Lower leg skin (tissue), 4 donors: ENCODE measurements around the gene IQCK. TPM values are rescaled to one million over a fixed set of nuclear protein-coding genes. Genes with fewer than 3 reads are reported as not detected.

Source experiments
- DNase-seq, 2 donors: peaks; one replicate each; pipeline ENCODE4 v3.0.0-alpha.2; 2019; ENCODE audit warnings: low spot score in 2 of 2
- H3K4me3 ChIP-seq: fragments of 200-600 bp; sonication (generic); 2 replicates; pipeline ENCODE4 v1.5.1; 2017; ENCODE audit warnings: mild to moderate bottlenecking, low read depth; ENCODE audit not compliant: poor library complexity, severe bottlenecking
- POLR2A ChIP-seq, 2 donors: fragments of 450-650 bp; IDR thresholded peaks; one replicate each; pipeline ENCODE4 v1.6.1; 2016 to 2017; ENCODE audit warnings: antibody characterized with exemption in 2 of 2, mild to moderate bottlenecking in 1 of 2, moderate library complexity in 1 of 2
- WGBS, 2 donors: methylation state at CpG; one replicate each; pipeline ENCODE4 v1.1.5; 2018; 5-methylcytosine and 5-hydroxymethylcytosine counted together
- intact Hi-C: fragments of 100-400 bp; cut with DNase I; formaldehyde crosslinking; loops from one replicate; pipeline ENCODE4 v1.15.0; 2023; ENCODE audit warnings: low total_unique reads
- total RNA-seq, 4 donors: library from RNA; depleted of rRNA; stranded (reverse); fragments of >200 nt; gene quantifications; one replicate each; pipeline ENCODE4 v1.1.0, GENCODE V29; 2016
- TF ChIP-seq, protein P1 (sequence below), 3 donors: fragments of 450-650 bp; IDR thresholded peaks; one replicate each; pipeline ENCODE4 v1.5.1; 2016; ENCODE audit warnings: antibody characterized with exemption in 3 of 3, mild to moderate bottlenecking in 3 of 3, moderate library complexity in 2 of 3

Gene IQCK
- total RNA-seq, 4 donors from 2014 or later, result 6.9 to 20.7 (median 10.9) TPM

DNA sequence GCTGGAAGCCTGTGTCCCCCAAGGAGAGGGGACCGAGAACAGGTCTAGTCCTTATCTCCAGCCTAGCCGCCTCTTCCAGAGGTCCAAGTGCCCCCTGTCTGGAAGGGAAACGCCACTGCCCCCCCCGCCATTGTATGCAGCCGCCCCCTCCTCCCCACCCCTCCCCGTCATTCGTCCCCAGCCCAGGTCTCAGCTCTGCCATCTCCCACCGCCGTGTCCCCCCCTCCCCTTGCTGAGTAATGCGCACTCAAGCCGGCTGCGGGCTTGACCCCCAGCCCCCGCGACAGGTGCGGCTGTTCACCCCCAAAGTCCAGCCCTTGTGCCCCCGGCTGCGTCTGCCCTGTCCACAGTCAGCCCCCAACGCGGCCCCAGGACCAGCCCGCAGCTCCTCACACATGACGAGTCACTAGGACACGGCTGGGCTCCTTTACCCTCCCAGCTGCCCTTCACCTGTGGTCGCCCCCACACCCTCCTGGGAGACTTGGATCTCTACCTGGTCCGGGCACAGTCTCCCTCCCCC lies 166.0 kb downstream of the IQCK start:
- intact Hi-C loops, result no loop called here
- peak in 1 of 2 donors; percentile 87 for DNase-seq
- 0 to 1% methylated on average over 10 to 17 of the region's 24 CpGs for WGBS, 2 donors
- TF ChIP-seq POLR2A (IDR thresholded peaks at IDR 0.05), result no peak
- TF ChIP-seq, protein P1, sequence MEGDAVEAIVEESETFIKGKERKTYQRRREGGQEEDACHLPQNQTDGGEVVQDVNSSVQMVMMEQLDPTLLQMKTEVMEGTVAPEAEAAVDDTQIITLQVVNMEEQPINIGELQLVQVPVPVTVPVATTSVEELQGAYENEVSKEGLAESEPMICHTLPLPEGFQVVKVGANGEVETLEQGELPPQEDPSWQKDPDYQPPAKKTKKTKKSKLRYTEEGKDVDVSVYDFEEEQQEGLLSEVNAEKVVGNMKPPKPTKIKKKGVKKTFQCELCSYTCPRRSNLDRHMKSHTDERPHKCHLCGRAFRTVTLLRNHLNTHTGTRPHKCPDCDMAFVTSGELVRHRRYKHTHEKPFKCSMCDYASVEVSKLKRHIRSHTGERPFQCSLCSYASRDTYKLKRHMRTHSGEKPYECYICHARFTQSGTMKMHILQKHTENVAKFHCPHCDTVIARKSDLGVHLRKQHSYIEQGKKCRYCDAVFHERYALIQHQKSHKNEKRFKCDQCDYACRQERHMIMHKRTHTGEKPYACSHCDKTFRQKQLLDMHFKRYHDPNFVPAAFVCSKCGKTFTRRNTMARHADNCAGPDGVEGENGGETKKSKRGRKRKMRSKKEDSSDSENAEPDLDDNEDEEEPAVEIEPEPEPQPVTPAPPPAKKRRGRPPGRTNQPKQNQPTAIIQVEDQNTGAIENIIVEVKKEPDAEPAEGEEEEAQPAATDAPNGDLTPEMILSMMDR (IDR thresholded peaks at IDR 0.05), result no peak
- H3K4me3 ChIP-seq, result peak overlapping the region; percentile 39

DNA sequence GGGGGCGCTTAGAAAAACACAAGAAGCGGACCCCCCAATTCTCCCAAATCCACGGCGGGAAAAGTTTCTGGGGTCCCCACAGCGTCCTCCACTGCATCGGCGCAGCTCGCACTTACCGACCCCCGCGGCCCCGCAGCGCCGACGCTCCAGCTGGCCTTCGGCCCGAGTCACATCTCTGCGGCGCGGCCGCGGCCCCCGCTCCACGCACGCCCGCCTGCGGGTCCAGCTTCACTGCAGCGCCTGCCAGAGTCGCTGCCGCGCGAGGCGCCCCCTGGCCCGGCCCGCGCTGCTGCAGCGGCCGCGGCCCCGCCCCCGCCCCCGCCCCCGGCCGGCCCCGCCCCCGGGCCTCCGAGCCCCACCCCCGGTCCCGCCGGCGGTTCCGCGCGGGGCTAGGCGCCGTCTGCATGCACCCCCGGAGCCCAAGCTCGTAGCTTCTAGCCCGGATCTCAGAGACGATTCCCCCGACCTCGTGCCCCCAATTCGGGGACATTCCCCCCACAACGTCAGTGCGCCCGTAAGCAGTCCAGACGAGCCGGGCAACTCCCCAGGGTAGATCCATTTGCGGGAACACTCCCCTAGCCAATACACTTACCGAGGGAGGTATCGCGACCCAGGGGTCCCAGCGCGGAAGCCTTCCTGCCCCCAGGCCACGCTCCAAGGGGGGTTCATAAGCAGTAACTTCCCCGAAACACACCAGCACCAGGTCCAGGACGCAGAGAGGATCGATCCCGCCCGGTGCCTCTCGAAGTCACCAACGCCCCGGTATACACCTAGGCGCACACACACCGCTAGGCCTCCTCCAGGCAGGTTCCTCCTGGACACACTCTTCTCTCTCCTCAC lies 166.8 kb downstream of the IQCK start, which contains the start of gene GPRC5B:
GPRC5B (minus strand) TSS at position 238 of the 840 bp plus-strand sequence. CDS start 12,003 bp downstream, outside the sequence.
- peak; percentile 39 to 90 for DNase-seq
- intact Hi-C loops, result loop anchor here (5.0 kb wide), 1 partner anchor 303 kb away; no protein-coding TSS in a partner anchor
- H3K4me3 ChIP-seq, result peak within 1 kb of the TSS; percentile 39
- WGBS, 2 donors, result 1 to 2% methylated on average over 36 to 50 of the region's 85 CpGs
- TF ChIP-seq, protein P1 (IDR thresholded peaks at IDR 0.05), result no peak
- no peak for TF ChIP-seq POLR2A (IDR thresholded peaks at IDR 0.05)

DNA sequence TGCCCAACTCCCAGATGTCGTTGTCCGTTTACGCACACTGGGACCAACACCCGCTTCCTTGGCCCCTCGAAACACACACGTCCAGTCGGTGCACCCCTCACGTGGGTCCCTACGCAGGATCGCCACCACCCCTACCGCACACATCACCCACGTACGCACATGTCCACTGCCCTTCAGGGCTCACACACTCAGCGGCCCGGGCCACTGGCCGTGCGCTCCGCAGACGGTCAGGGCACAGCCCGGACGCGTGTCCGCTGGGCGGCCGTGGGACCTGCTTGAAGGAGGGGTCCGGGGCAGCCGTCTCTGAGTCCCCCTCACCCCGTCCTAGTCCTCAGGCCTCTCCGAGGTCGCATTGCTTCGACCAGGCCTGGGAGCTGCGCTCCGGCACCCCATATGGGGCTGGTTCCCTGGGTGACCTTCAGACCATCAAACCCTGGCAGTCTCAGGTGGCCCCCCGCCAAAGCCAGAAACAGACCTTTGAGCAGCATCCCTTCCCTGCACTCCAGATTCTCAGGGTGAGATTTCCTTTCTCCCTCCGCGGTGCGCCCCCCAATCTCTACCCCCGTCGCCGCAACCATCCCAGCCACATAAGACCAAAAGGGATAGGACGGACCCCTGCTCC lies 167.5 kb downstream of the IQCK start:
- H3K4me3 ChIP-seq, result no peak overlapping the region
- TF ChIP-seq POLR2A (IDR thresholded peaks at IDR 0.05), result no peak
- TF ChIP-seq, protein P1 (IDR thresholded peaks at IDR 0.05), result no peak
- peak in 1 of 2 donors; percentile 88 for DNase-seq
- 19 to 20% methylated on average over 26 to 41 of the region's 41 CpGs for WGBS, 2 donors
- intact Hi-C loops, result loop anchor here (1.0 to 5.0 kb wide), 2 partner anchors 284 to 303 kb away; no protein-coding TSS in a partner anchor

DNA sequence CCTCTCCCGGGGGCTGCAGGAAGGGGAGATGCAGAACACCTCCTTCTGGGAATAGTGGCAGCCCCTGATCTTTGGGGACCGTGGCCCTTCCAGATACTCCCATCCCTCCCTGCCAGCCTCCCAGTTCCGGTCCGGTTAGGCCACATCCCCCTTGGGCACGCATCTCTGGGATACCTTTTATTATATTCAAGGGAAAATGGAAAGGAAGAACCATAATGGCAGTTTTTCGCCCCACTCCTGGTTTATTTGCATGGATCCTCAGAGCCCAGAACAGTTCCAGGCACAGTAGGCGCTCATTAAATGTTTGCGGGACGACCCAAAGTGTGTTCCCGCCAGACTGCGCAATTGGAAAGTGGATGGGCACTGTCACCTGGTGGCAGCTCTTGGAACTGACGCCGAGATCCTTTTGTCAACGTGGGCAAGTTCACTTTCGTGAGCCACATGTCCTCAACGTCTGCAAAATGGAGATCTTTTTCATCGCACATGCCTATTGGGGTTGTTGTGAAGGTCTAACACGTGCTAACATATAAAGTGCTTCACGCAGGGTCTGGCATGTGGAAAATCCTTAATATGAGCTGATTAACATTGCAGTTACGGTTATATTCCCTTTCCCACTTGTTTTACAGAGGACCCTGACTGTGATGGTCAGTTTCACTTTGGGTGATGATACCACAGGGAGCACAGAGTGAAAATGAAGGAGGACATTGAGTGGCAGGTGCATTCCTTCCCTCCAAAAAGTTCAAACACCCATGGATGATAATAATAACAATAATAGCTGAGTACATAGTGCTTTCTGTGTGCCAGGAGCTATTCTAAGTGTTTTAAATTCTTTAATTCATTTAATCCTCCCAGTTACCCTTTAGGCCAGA lies 168.2 kb downstream of the IQCK start:
- TF ChIP-seq, protein P1 (IDR thresholded peaks at IDR 0.05), result peak in 2 of 3 donors; percentile 86 to 100
- TF ChIP-seq POLR2A (IDR thresholded peaks at IDR 0.05), result no peak
- H3K4me3 ChIP-seq, result no peak overlapping the region
- 4 to 6% methylated on average over 20 of the region's 20 CpGs for WGBS, 2 donors
- DNase-seq, result peak; percentile 83 to 96
- intact Hi-C loops, result loop anchor here (1.0 to 5.0 kb wide), 2 partner anchors 285 to 304 kb away; no protein-coding TSS in a partner anchor

DNA sequence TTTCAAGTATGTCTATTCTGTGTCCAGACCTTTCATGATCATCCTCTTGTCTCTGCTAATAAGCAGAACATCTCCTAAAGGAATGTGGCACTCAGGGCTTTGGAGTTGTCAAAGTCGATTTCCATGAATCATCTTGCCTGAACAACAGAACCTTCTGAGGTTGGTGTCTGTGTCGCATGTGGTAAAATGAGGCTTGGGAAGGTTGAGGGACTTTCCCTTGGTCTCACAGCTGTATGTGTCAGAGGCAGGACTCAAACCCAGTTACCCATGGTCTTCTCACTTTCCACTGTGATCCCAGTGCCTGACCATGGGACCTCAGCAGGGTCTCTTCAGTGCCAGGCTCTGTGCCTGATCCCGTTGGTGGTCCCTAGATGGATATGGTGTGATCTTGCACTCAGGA lies 170.8 kb downstream of the IQCK start:
- no peak for TF ChIP-seq POLR2A (IDR thresholded peaks at IDR 0.05)
- TF ChIP-seq, protein P1 (IDR thresholded peaks at IDR 0.05), result no peak
- WGBS, 2 donors, result 74 to 75% methylated on average over 3 of the region's 3 CpGs
- no peak overlapping the region for H3K4me3 ChIP-seq
- no peak for DNase-seq
- intact Hi-C loops, result loop anchor here (5.0 kb wide), 1 partner anchor 307 kb away; no protein-coding TSS in a partner anchor
